HG02798 (cell line): Measurements from ENCODE around the gene LRRC8B.
"Not testable (repeated sequence)": the region's sequence is repeated elsewhere in the genome, so short reads cannot be mapped to it uniquely, and the experiment has no call there.

Source experiments
- ATAC-seq: cut with Tn5 transposase; IDR thresholded peaks from one replicate; pipeline ENCODE4 v1.9.1; 2021; ENCODE audit warnings: mild to moderate bottlenecking; ENCODE audit not compliant: unreplicated experiment, poor library complexity

Gene LRRC8B

GRCh38 chr1:89578946-89579684 is 54.5 kb downstream of the LRRC8B start:
- ATAC-seq = peak; percentile 52

DNA sequence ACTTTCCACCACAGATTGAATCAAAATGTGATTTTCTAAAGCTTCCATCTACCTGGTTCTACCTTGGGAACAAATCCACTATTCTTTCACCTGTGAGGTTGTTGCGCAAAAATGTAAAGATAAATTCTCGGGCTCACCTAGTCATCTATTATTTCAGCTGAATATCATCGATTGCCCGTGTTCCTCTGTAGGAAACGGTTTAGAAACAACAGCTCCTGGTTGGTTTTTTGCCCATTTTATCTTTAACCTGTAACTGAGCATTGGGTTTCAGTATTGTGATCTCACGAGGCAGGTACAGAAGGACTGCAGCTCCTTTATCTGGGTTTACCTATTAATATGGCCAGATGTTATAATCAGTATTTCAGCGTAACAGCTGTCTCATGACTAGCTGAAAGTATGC is 55.4 kb downstream of the LRRC8B start:
- ATAC-seq = no peak

DNA sequence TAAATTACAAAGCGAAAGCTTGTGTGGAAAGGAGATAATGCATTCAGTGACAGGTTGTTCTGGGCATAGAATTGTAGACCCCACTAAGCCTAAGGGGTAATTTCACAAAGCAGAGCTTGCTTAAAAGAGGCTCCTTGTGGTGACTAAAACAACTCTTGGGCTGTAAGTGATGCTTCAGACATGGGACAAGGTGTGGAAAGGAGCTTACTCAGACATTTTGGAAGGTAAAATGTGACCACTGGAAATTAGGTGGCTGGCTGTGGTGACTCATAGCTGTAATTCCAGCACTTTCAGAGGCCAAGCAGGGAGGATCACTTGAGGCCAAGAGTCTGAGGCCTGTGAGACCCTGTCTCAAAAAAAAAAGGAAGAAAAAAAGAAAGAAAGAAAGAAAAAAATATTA is 57.2 kb downstream of the LRRC8B start:
- ATAC-seq = no peak

DNA sequence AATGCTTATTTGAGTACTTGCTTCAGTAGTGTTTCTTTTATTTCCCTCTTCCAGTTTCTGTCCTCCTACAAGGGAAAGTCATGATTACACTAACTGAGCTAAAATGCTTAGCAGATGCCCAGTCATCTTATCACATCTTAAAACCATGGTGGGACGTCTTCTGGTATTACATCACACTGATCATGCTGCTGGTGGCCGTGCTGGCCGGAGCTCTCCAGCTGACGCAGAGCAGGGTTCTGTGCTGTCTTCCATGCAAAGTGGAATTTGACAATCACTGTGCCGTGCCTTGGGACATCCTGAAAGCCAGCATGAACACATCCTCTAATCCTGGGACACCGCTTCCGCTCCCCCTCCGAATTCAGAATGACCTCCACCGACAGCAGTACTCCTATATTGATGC is 57.9 kb downstream of the LRRC8B start:
- ATAC-seq = no peak

- ATAC-seq = no peak
These were observed 59.6 kb downstream of the LRRC8B start for GRCh38 chr1:89584211-89584610.

DNA sequence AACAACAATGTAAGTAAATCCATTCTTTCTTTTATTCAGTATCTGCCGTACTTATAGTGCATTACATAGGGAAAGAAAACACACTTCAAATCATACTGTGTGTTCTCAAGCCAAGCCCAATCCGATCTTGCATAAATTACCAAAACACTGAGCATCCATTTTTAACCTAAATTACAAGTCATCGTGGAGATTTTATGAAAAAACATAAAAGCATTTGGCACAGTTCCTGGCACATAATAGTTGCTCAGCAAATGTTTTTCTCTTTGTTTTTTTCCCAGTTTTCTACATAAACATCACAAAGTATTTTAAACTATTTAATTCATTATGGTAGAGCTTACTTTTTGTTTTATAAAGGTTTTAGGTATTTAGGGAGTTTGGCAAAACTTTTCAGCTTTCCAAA is 60.2 kb downstream of the LRRC8B start:
- no peak for ATAC-seq

DNA sequence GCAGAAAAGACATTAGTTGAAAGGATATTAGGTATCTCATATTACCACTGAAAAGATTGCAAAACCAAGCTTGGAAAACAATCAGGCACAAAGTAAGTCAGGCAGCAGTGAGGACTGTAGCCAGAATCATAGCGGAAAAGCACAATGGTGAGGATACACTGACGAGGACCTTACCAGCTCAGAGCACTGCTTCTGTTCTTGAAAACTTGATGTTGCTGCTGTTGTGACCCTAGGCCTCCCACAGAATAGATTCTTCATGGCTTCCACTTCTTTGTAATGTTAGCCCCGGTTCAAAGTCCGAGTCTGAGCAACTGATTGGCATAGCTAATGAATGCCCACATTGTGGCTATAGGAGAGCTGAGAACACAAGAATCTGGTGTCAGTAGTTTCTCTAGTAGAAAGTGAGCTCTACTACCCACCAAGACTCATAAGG is 63.1 kb downstream of the LRRC8B start:
- no peak for ATAC-seq

DNA sequence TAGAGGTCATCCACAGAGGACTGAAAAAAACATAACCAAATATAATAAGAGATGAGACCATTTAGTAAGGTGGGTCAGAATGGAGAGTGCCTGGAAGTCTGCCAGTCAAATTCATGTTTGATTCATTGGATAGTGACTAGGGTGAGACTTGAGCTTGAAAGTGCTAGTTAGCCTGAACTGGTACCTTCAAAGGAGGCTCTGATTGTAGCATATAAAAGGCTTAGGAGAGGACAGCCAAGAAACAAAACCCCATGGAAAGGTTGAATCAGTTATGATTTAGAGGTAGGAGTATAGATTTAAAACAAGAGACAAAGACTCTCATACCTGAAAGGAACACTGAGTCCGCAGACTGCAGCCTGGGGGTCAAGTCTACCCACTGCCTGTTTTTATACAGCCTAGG is 63.9 kb downstream of the LRRC8B start:
- ATAC-seq = no peak

GRCh38 chr1:89589515-89589914 is 64.9 kb downstream of the LRRC8B start:
- ATAC-seq = no peak

DNA sequence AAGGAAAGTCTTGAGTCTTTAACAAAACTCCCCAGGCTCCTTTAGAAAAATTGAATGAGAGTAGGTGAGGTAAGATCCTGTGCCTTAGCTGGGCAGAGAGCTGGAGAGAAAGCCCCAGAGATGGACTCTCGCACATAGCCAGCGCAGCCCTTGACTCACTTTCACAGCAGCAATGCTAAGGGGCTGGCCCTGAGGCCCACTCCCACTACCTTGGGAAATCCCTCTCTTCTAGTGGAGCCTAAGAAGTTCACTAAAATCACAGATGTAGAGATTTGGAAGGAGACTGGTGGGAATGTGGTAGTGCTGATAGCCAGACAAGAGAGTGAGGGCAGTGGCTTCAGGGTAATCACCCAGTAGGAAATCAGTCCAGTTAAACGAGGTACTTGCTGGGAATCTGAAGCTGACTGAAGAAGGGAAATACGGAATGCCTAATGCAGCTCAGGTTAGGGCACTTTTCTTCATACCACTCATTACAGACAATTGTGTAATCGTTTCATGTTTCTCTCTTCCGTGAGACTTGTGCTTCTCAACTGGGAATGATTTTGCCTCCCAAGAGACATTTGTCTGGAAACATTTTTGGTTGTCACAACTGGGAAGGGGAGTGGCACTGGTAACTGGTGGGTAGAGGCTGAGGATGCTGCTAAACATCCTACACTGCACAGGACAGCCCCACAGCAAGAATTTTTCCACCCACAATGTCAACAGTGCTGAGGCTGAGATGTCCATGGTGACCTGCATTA is 65.9 kb downstream of the LRRC8B start:
- no peak for ATAC-seq

DNA sequence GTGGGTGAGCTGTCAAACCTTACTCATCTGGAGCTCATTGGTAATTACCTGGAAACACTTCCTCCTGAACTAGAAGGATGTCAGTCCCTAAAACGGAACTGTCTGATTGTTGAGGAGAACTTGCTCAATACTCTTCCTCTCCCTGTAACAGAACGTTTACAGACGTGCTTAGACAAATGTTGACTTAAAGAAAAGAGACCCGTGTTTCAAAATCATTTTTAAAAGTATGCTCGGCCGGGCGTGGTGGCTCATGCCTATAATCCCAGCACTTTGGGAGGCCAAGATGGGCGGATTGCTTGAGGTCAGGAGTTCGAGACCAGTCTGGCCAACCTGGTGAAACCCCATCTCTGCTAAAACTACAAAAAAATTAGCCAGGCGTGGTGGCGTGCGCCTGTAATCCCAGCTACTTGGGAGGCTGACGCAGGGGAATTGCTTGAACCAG is 68.3 kb downstream of the LRRC8B start:
- ATAC-seq = not testable (repeated sequence)

DNA sequence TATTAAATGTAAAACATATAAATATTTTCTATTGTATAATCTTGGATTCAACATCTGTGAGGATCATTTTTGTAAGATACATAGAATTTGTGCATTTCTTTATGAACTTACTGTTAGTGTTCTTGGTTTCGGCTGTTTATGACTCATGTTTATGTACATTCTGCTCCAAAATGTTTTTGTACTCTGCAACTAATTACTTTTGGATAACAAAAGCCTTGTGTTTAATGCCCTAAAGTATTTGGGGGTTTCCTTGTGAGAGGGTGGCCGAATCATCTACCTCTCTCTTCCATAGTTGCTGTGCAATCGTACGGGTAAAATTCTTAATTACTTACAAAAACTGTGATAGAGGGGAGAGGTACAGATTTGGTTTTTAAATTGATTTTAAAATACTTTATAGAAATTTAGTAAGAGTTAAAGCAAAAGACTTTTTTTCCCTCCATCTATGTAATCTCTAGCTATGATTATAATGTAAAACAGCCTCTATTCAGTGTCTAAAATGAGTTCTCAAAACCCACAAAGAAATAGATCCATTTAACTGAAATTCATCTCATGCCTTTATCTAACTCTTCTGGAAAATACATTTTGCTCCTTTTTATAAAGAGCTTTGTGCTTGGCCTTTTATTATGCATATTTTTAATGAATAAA is 69.6 kb downstream of the LRRC8B start:
- ATAC-seq = no peak

- no peak for ATAC-seq
These were observed 72.1 kb downstream of the LRRC8B start for GRCh38 chr1:89596698-89597097.

- peak; percentile 36 for ATAC-seq
These were observed 74.1 kb downstream of the LRRC8B start for GRCh38 chr1:89598450-89599331.

GRCh38 chr1:89599332-89599630 is 74.7 kb downstream of the LRRC8B start:
- ATAC-seq = no peak

GRCh38 chr1:89600451-89601224 is 76.0 kb downstream of the LRRC8B start:
- ATAC-seq = peak; percentile 53

DNA sequence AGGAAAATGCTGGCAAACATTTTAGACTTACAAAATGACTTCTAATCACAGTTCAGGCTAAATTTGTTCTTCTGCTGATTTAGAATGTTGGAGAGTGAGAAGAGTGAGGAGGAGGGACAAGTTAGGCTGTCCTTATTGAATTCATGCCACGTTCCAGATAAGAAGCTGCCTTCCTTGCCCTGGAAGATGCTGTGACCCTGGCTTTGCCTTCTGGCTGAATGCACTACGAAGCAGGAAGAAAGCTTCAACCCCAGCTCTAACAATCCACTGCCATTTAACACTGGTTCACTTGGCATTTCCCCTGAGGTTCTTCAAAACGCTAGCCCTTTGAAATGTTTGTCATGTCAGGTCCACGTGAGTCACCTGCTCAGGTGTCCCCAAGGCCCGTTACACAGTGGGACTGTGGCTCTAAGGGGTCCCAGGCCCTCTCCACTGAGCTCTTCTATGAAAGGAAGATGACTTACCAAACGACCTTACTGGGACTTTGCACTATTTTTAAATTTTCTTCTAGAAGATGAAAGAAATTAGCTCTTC is 78.3 kb downstream of the LRRC8B start:
- ATAC-seq = no peak

GRCh38 chr1:89603651-89604413 is 79.2 kb downstream of the LRRC8B start:
- ATAC-seq = no peak

DNA sequence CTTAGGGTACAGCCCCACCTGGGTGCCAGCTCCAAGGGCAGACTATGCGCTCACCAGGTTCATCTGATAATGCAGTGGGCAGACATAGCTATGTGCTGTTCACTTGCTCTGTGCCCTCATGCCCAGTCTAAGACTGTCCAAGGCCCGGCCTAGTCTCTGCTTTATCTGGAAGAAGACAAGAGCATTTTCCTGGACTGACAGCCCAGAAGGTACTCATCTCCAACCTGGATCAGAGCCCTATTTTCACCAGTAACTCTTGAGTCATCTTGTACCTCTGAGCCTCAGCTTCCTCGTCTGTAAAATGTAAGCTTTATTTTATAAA is 79.7 kb downstream of the LRRC8B start:
- no peak for ATAC-seq
